PC-3 (cell line): ENCODE measurements around the gene APOH.

ENCODE experiments used
- CTCF ChIP-seq: fragments of 300-600 bp; sonication (generic); conservative IDR thresholded peaks from 2 replicates; pipeline ENCODE4 v1.5.1; 2017; ENCODE audit warnings: antibody characterized with exemption, low read depth, mild to moderate bottlenecking, low read length
- EZH2 ChIP-seq: fragments of 300-600 bp; sonication (generic); IDR thresholded peaks from one replicate; pipeline ENCODE4 v1.6.1; 2017; ENCODE audit warnings: antibody characterized with exemption, mild to moderate bottlenecking, low read length; ENCODE audit not compliant: unreplicated experiment

GRCh38 chr17:66250686-66251085, 21.5 kb upstream of the APOH start:
- TF ChIP-seq CTCF = no peak
- no peak for TF ChIP-seq EZH2
